ENCODE data around the gene TCN2.

GRCh38 chr22:30562366-30562765 lies 44.6 kb upstream of the TCN2 start:
- TF ChIP-seq CTCF (IDR thresholded peaks at IDR 0.05 in 8 of 11, conservative IDR thresholded peaks at IDR 0.05 in 3 of 11) (no peak), POLR2A (IDR thresholded peaks at IDR 0.05) (no peak), POLR2AphosphoS5 (IDR thresholded peaks at IDR 0.05) (no peak)

Data from spleen (tissue), 7 donors.